A549 (cell line): ENCODE results near the gene CSGALNACT2. TPM values are rescaled to one million over a fixed set of nuclear protein-coding genes. Genes with fewer than 3 reads are reported as not detected.

ENCODE experiments used
- ATAC-seq, 2 experiments: fragments of 200-7000 bp in 1 of 2; fragments of >200 bp in 1 of 2; cut with Nextera tagmentation in 1 of 2; cut with Tn5 transposase in 1 of 2; 3 replicates each; pipeline versions ENCODE4 v1.8.0 to v1.9.1; 2018 to 2020; ENCODE audit warnings: mild to moderate bottlenecking in 1 of 2, moderate library complexity in 1 of 2
- CTCF ChIA-PET: fragments of 300-600 bp; sonication (Branson Sonifier 250); formaldehyde crosslinking; extraction: SDS; loops from one replicate; lab custom pipeline; 2021; ENCODE audit warnings: antibody characterized with exemption, inconsistent platforms; lab: Yijun Ruan, JAX
- POLR2A ChIA-PET: fragments of 350-600 bp; formaldehyde crosslinking; extraction: SDS; loops from one replicate; lab custom pipeline; 2021; ENCODE audit warnings: antibody characterized with exemption, inconsistent platforms; lab: Yijun Ruan, JAX
- DNase-seq, 2 experiments: peaks; one replicate each; pipeline versions ENCODE4 v3.0.0 to v3.0.0-alpha.2; 2011 to 2016; ENCODE audit warnings: low read depth in 1 of 2, low spot score in 1 of 2
- FAIRE-seq: peaks from 2 replicates; lab custom pipeline; 2011; peaks lifted over from hg19 to GRCh38; lab: Jason Lieb, UNC
- H3K27ac ChIP-seq, 2 experiments: fragments of >200 bp; sonication (Bioruptor Twin); formaldehyde crosslinking; 3 replicates each; pipeline ENCODE4 v1.5.1; 2016 to 2017
- H3K4me1 ChIP-seq: fragments of >200 bp; sonication (Bioruptor Twin); formaldehyde crosslinking; 3 replicates; pipeline ENCODE4 v1.6.1; 2016
- H3K4me2 ChIP-seq: fragments of >200 bp; sonication (Bioruptor Twin); formaldehyde crosslinking; 3 replicates; pipeline ENCODE4 v1.6.1; 2016
- H3K4me3 ChIP-seq: fragments of >200 bp; sonication (Bioruptor Twin); formaldehyde crosslinking; 3 replicates; pipeline ENCODE4 v1.5.1; 2016
- H3K9me3 ChIP-seq: fragments of >200 bp; sonication (Bioruptor Twin); formaldehyde crosslinking; 3 replicates; pipeline ENCODE4 v1.6.1; 2016
- ATOH8 ChIP-seq: fragments of 250-450 bp; sonication (Bioruptor Pico); IDR thresholded peaks from 2 replicates; pipeline ENCODE4 v1.5.0; 2020; ENCODE audit warnings: low read depth, mild to moderate bottlenecking, moderate library complexity
- BCL3 ChIP-seq: fragments of >200 bp; sonication (Bioruptor Twin); formaldehyde crosslinking; IDR thresholded peaks from 3 replicates; pipeline ENCODE4 v1.6.1; 2016
- BHLHE40 ChIP-seq: IDR thresholded peaks from 2 replicates; pipeline ENCODE4 v1.6.1; 2012; ENCODE audit warnings: low read depth, low read length, inconsistent platforms
- CHD4 ChIP-seq: fragments of 200-600 bp; sonication (generic); IDR thresholded peaks from 2 replicates; pipeline ENCODE4 v1.6.1; 2016; ENCODE audit warnings: antibody characterized with exemption, mild to moderate bottlenecking, borderline replicate concordance
- CTCF ChIP-seq: fragments of >200 bp; sonication (Bioruptor Twin); formaldehyde crosslinking; IDR thresholded peaks from 3 replicates; pipeline ENCODE4 v1.5.1; 2016
- EHF ChIP-seq: fragments of 250-450 bp; sonication (Bioruptor Pico); IDR thresholded peaks from 2 replicates; pipeline ENCODE4 v1.5.0; 2020; ENCODE audit warnings: mild to moderate bottlenecking
- ESRRA ChIP-seq: fragments of 150-350 bp; IDR thresholded peaks from 2 replicates; pipeline ENCODE4 v1.6.1; 2014; ENCODE audit warnings: mild to moderate bottlenecking, low read length, borderline replicate concordance
- FOSB ChIP-seq: fragments of 250-450 bp; sonication (Bioruptor Pico); IDR thresholded peaks from 2 replicates; pipeline ENCODE4 v1.5.0; 2020; ENCODE audit warnings: mild to moderate bottlenecking, moderate library complexity
- FOSL2 ChIP-seq, 2 experiments: fragments of 450-650 bp in 1 of 2; fragments of >200 bp in 1 of 2; sonication (Bioruptor Twin) in 1 of 2; formaldehyde crosslinking; IDR thresholded peaks; 2 replicates each; pipeline versions ENCODE4 v1.5.0 to v1.6.1; 2016 to 2020; ENCODE audit warnings: mild to moderate bottlenecking in 1 of 2, moderate library complexity in 1 of 2
- GATA3 ChIP-seq: IDR thresholded peaks from 2 replicates; pipeline ENCODE4 v1.6.1; 2012; ENCODE audit warnings: borderline replicate concordance
- HEYL ChIP-seq: fragments of 250-450 bp; sonication (Bioruptor Pico); IDR thresholded peaks from 2 replicates; pipeline ENCODE4 v1.8.0; 2021; ENCODE audit warnings: mild to moderate bottlenecking, moderate library complexity
- HMGXB4 ChIP-seq: fragments of 250-450 bp; sonication (Bioruptor Pico); IDR thresholded peaks from 2 replicates; pipeline ENCODE4 v1.5.0; 2021; ENCODE audit warnings: mild to moderate bottlenecking, moderate library complexity, borderline replicate concordance
- HOXB13 ChIP-seq: fragments of 250-450 bp; sonication (Bioruptor Pico); IDR thresholded peaks from 2 replicates; pipeline ENCODE4 v1.5.0; 2020; ENCODE audit warnings: low read depth, mild to moderate bottlenecking, moderate library complexity
- JUN ChIP-seq, 2 experiments: fragments of >200 bp; sonication (Bioruptor Twin); formaldehyde crosslinking; IDR thresholded peaks; 2 replicates in 1 of 2; 3 replicates in 1 of 2; pipeline ENCODE4 v1.6.1; 2016 to 2017
- JUNB ChIP-seq: fragments of >200 bp; sonication (Bioruptor Twin); formaldehyde crosslinking; IDR thresholded peaks from 2 replicates; pipeline ENCODE4 v1.6.1; 2016
- KDM5A ChIP-seq: fragments of 200-600 bp; sonication (generic); IDR thresholded peaks from 2 replicates; pipeline ENCODE4 v1.6.1; 2016; ENCODE audit warnings: antibody characterized with exemption, mild to moderate bottlenecking
- MAX ChIP-seq: IDR thresholded peaks from 2 replicates; pipeline ENCODE4 v1.6.1; 2012
- NFE2L2 ChIP-seq: fragments of 150-350 bp; conservative IDR thresholded peaks from 2 replicates; pipeline ENCODE4 v1.6.1; 2014; ENCODE audit warnings: low read length
- NPAS2 ChIP-seq: fragments of 250-450 bp; sonication (Bioruptor Pico); IDR thresholded peaks from 2 replicates; pipeline ENCODE4 v1.8.0; 2022; ENCODE audit warnings: mild to moderate bottlenecking, moderate library complexity, borderline replicate concordance
- PHF8 ChIP-seq: fragments of 200-600 bp; sonication (generic); IDR thresholded peaks from 2 replicates; pipeline ENCODE4 v1.6.1; 2016; ENCODE audit warnings: low read depth, mild to moderate bottlenecking, antibody characterized with exemption, moderate library complexity, borderline replicate concordance
- POLR2A ChIP-seq: IDR thresholded peaks from 2 replicates; pipeline ENCODE4 v1.6.1; 2012; ENCODE audit warnings: mild to moderate bottlenecking, low read length
- RCOR1 ChIP-seq: fragments of 150-350 bp; IDR thresholded peaks from 2 replicates; pipeline ENCODE4 v1.6.1; 2014; ENCODE audit warnings: antibody characterized with exemption, low read length, low read depth
- SREBF2 ChIP-seq: fragments of 450-650 bp; IDR thresholded peaks from 2 replicates; pipeline ENCODE4 v1.6.1; 2014; ENCODE audit warnings: mild to moderate bottlenecking, moderate library complexity
- ZFP36 ChIP-seq: fragments of 450-650 bp; IDR thresholded peaks from 2 replicates; pipeline ENCODE4 v1.6.1; 2014; ENCODE audit warnings: borderline replicate concordance; ENCODE audit not compliant: partially characterized antibody
- ZSCAN20 ChIP-seq: fragments of 250-450 bp; sonication (Bioruptor Pico); IDR thresholded peaks from 2 replicates; pipeline ENCODE4 v1.8.0; 2022; ENCODE audit warnings: mild to moderate bottlenecking, moderate library complexity
- WGBS: methylation state at CpG from one replicate; pipeline ENCODE4 v1.1.6; 2017; ENCODE audit errors: missing lambda C conversion rate; 5-methylcytosine and 5-hydroxymethylcytosine counted together
- polyA plus RNA-seq, 4 experiments: library from polyadenylated mRNA; depleted of rRNA in 3 of 4; stranded (reverse); fragments of >200 nt; fragmentation: RNase III in 1 of 4; extraction: RNeasy Plus Mini Kit Qiagen cat#74134 plus additional on column Dnase treatment in 1 of 4; gene quantifications; 2 replicates in 3 of 4; 3 replicates in 1 of 4; pipeline ENCODE4 v1.2.3, GENCODE V29; 2011 to 2017
- TF ChIP-seq, protein P1 (sequence below): IDR thresholded peaks from 2 replicates; pipeline ENCODE4 v1.6.1; 2012

CSGALNACT2 gene
- polyA plus RNA-seq, 2 of the 4 experiments (the other 2 are of a cell fraction), result 11.2 to 29.9 TPM

DNA sequence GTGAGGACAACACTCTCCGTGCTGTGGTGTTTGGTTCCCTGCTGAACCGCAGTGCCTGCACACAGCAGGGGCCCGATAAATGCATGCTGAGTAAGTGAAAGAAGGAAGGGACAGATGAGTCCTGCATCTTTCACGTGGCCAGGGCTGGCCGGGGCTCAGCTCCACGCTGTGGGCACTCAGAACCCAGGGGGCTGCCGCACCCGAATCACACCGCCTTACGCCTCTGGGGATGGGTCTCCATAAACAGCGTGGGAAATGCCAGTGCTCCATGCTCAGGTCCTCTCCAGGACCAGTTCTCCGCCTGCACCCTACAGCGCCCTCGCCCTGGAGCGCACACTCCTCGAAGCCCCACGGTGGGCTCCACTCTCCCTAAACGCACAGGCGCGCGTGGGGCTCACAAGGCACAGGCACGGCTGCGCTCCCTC lies 90.5 kb downstream of the CSGALNACT2 start:
- ChIA-PET CTCF (interaction anchor here (0.9 kb wide), 2 partner anchors 24 to 163 kb away, joined by 3 read pairs; no protein-coding TSS in a partner anchor), POLR2A (no interaction called here)
- peak overlapping the region; percentile 78 for H3K4me2 ChIP-seq
- DNase-seq (no peak), FAIRE-seq (no peak), ATAC-seq (peak in 1 of 2 experiments; percentile 3; a peak in 3 of 6 replicates)
- H3K9me3 ChIP-seq, result no peaks in the 10 kb centered on the region
- H3K4me3 ChIP-seq, result peak overlapping the region; percentile 79
- WGBS, result 67% methylated on average over 22 of the region's 23 CpGs
- 0 out of 3 replicates have a peak, but pooled peaks cover 4% of the 10 kb centered on the region for H3K4me1 ChIP-seq
- H3K27ac ChIP-seq, result peak overlapping the region in 1 of 2 experiments; percentile 79; a peak in 4 of 6 replicates
- TF ChIP-seq MAX (no peak), ATOH8 (CRISPR knock-in tag) (no peak), HEYL (CRISPR knock-in tag) (no peak), BCL3 (no peak), KDM5A (no peak), NPAS2 (CRISPR knock-in tag) (no peak), HMGXB4 (CRISPR knock-in tag) (no peak), JUNB (no peak), RCOR1 (no peak), PHF8 (no peak), ZFP36 (no peak), BHLHE40 (no peak), ESRRA (no peak), FOSB (CRISPR knock-in tag) (no peak), SREBF2 (no peak), POLR2A (no peak), EHF (CRISPR knock-in tag) (no peak), CHD4 (no peak), FOSL2 (IDR thresholded peaks at IDR 0.05) (no peak), FOSL2 (CRISPR knock-in tag; IDR thresholded peaks at IDR 0.05) (no peak)

- POLR2A ChIA-PET, result no interaction called here
- FAIRE-seq (no peak), ATAC-seq (peak; percentile 87 to 92), DNase-seq (peak; percentile 41 to 55)
- Histone ChIP-seq H3K27ac (peak overlapping the region; percentile 73 to 79), H3K9me3 (no peaks in the 10 kb centered on the region), H3K4me2 (peak overlapping the region; percentile 78), H3K4me1 (0 out of 3 replicates have a peak, but pooled peaks cover 4% of the 10 kb centered on the region), H3K4me3 (peak overlapping the region; percentile 79)
- CTCF ChIA-PET, result interaction anchor here (1.4 to 2.0 kb wide), 4 partner anchors 15 to 91 kb away, joined by 3 to 6 read pairs (median 4); no protein-coding TSS in a partner anchor
- 22% methylated on average over 5 of the region's 99 CpGs for WGBS
- TF ChIP-seq FOSL2 (IDR thresholded peaks at IDR 0.05), result no peak
- TF ChIP-seq FOSL2 (CRISPR knock-in tag; IDR thresholded peaks at IDR 0.05), result no peak
- peak; percentile 40; the same call in 1 of the 2 replicates for TF ChIP-seq MAX
- TF ChIP-seq GATA3, result no peak
- TF ChIP-seq, protein P1, sequence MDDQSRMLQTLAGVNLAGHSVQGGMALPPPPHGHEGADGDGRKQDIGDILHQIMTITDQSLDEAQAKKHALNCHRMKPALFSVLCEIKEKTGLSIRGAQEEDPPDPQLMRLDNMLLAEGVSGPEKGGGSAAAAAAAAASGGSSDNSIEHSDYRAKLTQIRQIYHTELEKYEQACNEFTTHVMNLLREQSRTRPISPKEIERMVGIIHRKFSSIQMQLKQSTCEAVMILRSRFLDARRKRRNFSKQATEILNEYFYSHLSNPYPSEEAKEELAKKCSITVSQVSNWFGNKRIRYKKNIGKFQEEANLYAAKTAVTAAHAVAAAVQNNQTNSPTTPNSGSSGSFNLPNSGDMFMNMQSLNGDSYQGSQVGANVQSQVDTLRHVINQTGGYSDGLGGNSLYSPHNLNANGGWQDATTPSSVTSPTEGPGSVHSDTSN, result no peak
- TF ChIP-seq CTCF, result peak; percentile 14; the same call in 1 of the 3 replicates
- no peak for TF ChIP-seq RCOR1
- TF ChIP-seq JUN (IDR thresholded peaks at IDR 0.05), result no peak
- TF ChIP-seq PHF8, result 0 out of 2 replicates have a peak, but pooled peaks have one; percentile 23
- no peak for TF ChIP-seq HOXB13 (CRISPR knock-in tag)
- TF ChIP-seq NFE2L2, result no peak
- TF ChIP-seq ZSCAN20 (CRISPR knock-in tag), result no peak
Measured at GRCh38 chr10:43229208-43230061, 91.2 kb downstream of the CSGALNACT2 start.
